ENCODE results near the gene CCDC15. TPM values are rescaled to one million over a fixed set of nuclear protein-coding genes. Genes with fewer than 3 reads are reported as not detected.

CCDC15 gene
- total RNA-seq, 1 donor: 2.2 TPM

DNA sequence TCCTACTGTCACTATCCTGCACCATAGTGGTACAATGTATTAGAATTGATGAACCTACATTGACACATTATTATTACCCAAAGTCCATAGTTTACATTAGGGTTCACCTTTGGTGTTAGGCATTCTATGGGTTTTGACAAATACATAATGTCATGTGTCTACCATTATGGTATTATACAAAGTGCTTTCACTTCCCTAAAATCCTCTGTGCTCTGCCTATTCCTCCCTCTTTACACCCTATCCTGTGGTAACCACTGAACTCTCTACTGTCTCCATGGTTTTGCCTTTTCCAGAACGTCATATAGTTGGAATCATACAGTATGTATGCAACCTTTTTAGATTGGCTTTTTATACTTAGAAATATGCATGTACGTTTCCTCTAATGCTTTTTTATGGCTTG, 51.5 kb downstream of the CCDC15 start:
- no peaks in the 10 kb centered on the region for H3K27me3 ChIP-seq (ENCODE audit: insufficient read depth, low read length)
- H3K9me3 ChIP-seq (ENCODE audit: low read depth, low read length): no peaks in the 10 kb centered on the region
- H3K36me3 ChIP-seq (ENCODE audit: insufficient read depth, low read length): no peaks in the 10 kb centered on the region
- peaks cover 2% of the 10 kb centered on the region for H3K4me1 ChIP-seq (ENCODE audit: insufficient read depth, low read length)
- TF ChIP-seq, protein P1, sequence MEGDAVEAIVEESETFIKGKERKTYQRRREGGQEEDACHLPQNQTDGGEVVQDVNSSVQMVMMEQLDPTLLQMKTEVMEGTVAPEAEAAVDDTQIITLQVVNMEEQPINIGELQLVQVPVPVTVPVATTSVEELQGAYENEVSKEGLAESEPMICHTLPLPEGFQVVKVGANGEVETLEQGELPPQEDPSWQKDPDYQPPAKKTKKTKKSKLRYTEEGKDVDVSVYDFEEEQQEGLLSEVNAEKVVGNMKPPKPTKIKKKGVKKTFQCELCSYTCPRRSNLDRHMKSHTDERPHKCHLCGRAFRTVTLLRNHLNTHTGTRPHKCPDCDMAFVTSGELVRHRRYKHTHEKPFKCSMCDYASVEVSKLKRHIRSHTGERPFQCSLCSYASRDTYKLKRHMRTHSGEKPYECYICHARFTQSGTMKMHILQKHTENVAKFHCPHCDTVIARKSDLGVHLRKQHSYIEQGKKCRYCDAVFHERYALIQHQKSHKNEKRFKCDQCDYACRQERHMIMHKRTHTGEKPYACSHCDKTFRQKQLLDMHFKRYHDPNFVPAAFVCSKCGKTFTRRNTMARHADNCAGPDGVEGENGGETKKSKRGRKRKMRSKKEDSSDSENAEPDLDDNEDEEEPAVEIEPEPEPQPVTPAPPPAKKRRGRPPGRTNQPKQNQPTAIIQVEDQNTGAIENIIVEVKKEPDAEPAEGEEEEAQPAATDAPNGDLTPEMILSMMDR (IDR thresholded peaks at IDR 0.05; ENCODE audit: extremely low read depth, low read depth, low read length): no peak
- H3K27ac ChIP-seq (ENCODE audit: low read depth, low read length): no peak overlapping the region
- H4K20me1 ChIP-seq (ENCODE audit: insufficient read depth, low read length): no peaks in the 10 kb centered on the region
- H3K4me3 ChIP-seq (ENCODE audit: insufficient read depth, low read length): no peak overlapping the region
- DNase-seq (ENCODE audit: insufficient read length, low spot score, missing footprints): no peak
- H3K4me2 ChIP-seq (ENCODE audit: insufficient read depth, low read length): no peak overlapping the region
- no peak overlapping the region for H2AFZ ChIP-seq (ENCODE audit: low read length)
- no peaks in the 10 kb centered on the region for H3K79me2 ChIP-seq (ENCODE audit: insufficient read depth, low read length)

DNA sequence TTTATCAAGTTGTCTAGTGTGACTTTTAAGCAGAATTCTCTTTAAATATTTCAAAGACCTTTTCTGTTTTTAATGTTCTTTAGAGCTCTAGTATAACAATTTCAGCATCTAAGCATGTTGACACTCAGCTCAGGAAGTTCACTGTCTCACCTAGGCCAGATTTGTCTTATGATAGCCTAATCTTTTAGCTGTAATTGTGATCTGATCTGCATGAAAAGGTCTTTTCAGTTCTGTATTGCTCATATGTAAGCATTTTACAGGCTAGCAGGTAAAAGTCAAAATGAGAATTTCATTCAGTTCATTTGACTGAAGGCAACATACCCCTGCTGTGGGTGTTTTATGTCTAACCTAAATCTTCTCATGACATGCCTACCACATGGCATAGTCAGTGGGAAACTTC, 62.4 kb downstream of the CCDC15 start:
- Histone ChIP-seq H4K20me1 (ENCODE audit: insufficient read depth, low read length) (no peaks in the 10 kb centered on the region), H3K9me3 (ENCODE audit: low read depth, low read length) (no peaks in the 10 kb centered on the region), H3K4me2 (ENCODE audit: insufficient read depth, low read length) (no peak overlapping the region), H3K27ac (ENCODE audit: low read depth, low read length) (no peak overlapping the region), H3K4me1 (ENCODE audit: insufficient read depth, low read length) (no peaks in the 10 kb centered on the region), H2AFZ (ENCODE audit: low read length) (no peak overlapping the region), H3K79me2 (ENCODE audit: insufficient read depth, low read length) (no peaks in the 10 kb centered on the region), H3K36me3 (ENCODE audit: insufficient read depth, low read length) (no peaks in the 10 kb centered on the region), H3K4me3 (ENCODE audit: insufficient read depth, low read length) (no peak overlapping the region), H3K27me3 (ENCODE audit: insufficient read depth, low read length) (no peaks in the 10 kb centered on the region)
- TF ChIP-seq, protein P1 (IDR thresholded peaks at IDR 0.05; ENCODE audit: extremely low read depth, low read depth, low read length): no peak
- no peak for DNase-seq (ENCODE audit: insufficient read length, low spot score, missing footprints)

DNA sequence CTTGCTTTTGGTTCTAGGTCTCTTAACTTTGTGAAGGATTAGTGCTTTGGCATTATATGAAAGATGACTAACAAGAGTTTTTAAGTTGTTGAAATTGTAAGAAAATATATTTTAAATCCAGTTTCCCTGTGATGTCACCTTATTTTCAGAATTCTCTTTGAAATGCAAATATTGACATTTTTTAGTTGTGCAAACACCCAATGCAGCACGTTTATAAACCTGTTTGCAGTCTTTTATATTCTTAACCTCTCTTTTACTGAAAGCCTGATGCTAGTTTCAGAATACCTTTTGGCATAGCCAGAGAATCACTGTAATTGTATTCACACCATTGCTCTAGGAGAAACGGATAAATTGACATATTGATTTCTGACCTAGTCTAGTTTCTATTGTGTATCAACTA, 66.3 kb downstream of the CCDC15 start:
- Histone ChIP-seq H3K9me3 (ENCODE audit: low read depth, low read length) (no peaks in the 10 kb centered on the region), H3K36me3 (ENCODE audit: insufficient read depth, low read length) (no peaks in the 10 kb centered on the region), H4K20me1 (ENCODE audit: insufficient read depth, low read length) (no peaks in the 10 kb centered on the region), H3K4me3 (ENCODE audit: insufficient read depth, low read length) (no peak overlapping the region), H3K27me3 (ENCODE audit: insufficient read depth, low read length) (no peaks in the 10 kb centered on the region), H3K4me2 (ENCODE audit: insufficient read depth, low read length) (no peak overlapping the region), H3K4me1 (ENCODE audit: insufficient read depth, low read length) (no peaks in the 10 kb centered on the region), H2AFZ (ENCODE audit: low read length) (no peak overlapping the region), H3K79me2 (ENCODE audit: insufficient read depth, low read length) (no peaks in the 10 kb centered on the region), H3K27ac (ENCODE audit: low read depth, low read length) (no peak overlapping the region)
- TF ChIP-seq, protein P1 (IDR thresholded peaks at IDR 0.05; ENCODE audit: extremely low read depth, low read depth, low read length): no peak
- DNase-seq (ENCODE audit: insufficient read length, low spot score, missing footprints): no peak

DNA sequence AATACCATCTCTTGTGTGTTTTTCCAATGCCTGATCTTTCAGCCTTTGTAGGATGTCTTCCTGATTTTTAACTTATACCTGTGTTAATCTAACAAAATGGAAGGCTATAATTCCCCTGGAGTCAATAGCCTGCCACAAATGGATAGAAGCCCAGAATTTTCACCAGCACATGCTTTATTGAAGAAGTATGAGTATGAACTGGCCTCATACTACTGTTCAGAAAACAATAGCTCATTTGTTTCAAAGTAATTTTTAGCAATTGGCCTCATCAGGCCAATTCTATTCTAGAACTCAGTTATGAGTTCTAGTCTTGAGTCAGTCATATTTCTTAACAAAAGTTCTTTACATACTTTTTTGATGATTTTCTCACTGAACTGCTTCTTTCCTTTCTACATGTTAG, 68.5 kb downstream of the CCDC15 start:
- Histone ChIP-seq H3K27ac (ENCODE audit: low read depth, low read length) (no peak overlapping the region), H3K4me3 (ENCODE audit: insufficient read depth, low read length) (no peak overlapping the region), H2AFZ (ENCODE audit: low read length) (peak overlapping the region; percentile 68), H3K27me3 (ENCODE audit: insufficient read depth, low read length) (no peaks in the 10 kb centered on the region), H3K4me1 (ENCODE audit: insufficient read depth, low read length) (no peaks in the 10 kb centered on the region), H3K9me3 (ENCODE audit: low read depth, low read length) (no peaks in the 10 kb centered on the region), H4K20me1 (ENCODE audit: insufficient read depth, low read length) (no peaks in the 10 kb centered on the region), H3K79me2 (ENCODE audit: insufficient read depth, low read length) (no peaks in the 10 kb centered on the region), H3K36me3 (ENCODE audit: insufficient read depth, low read length) (no peaks in the 10 kb centered on the region), H3K4me2 (ENCODE audit: insufficient read depth, low read length) (no peak overlapping the region)
- TF ChIP-seq, protein P1 (IDR thresholded peaks at IDR 0.05; ENCODE audit: extremely low read depth, low read depth, low read length): no peak
- DNase-seq (ENCODE audit: insufficient read length, low spot score, missing footprints): no peak
